IMR-90 (cell line): Measurements from ENCODE around the gene RPS19BP1. TPM values are rescaled to one million over a fixed set of nuclear protein-coding genes. Genes with fewer than 3 reads are reported as not detected.

ENCODE experiments used
- ATAC-seq: fragments of 200-7000 bp; cut with Tn5 transposase; 2 replicates; pipeline ENCODE4 v1.9.1; 2020; ENCODE audit warnings: low read depth, mild to moderate bottlenecking, moderate library complexity
- BruUV-seq: library from RNA; stranded (reverse); fragments of 400-500 nt; replicated peaks from 2 replicates; lab custom pipeline; 2021; lab: Mats Ljungman, UMichigan
- CTCF ChIA-PET: fragments of 300-600 bp; formaldehyde crosslinking; extraction: SDS; loops from one replicate; lab custom pipeline; 2021; ENCODE audit warnings: antibody characterized with exemption; lab: Yijun Ruan, JAX
- POLR2A ChIA-PET: fragments of 300-600 bp; sonication (Branson Sonifier 250); formaldehyde crosslinking; loops from one replicate; lab custom pipeline; 2022; ENCODE audit warnings: antibody characterized with exemption; ENCODE audit not compliant: unreplicated experiment; lab: Charles Lee
- DNase-seq: peaks from one replicate; pipeline ENCODE4 v3.0.0; 2013
- H2AFZ ChIP-seq: replicated peaks from 2 replicates; pipeline ENCODE3; 2013; ENCODE audit warnings: low read length, mild to moderate bottlenecking; ENCODE audit not compliant: poor library complexity
- H2AK5ac ChIP-seq: 2 replicates; pipeline ENCODE4 v1.6.1; 2013; ENCODE audit warnings: low read depth, low read length, inconsistent platforms
- H2AK9ac ChIP-seq: replicated peaks from 2 replicates; pipeline ENCODE3; 2013; ENCODE audit warnings: mild to moderate bottlenecking, low read depth, low read length, moderate library complexity; ENCODE audit not compliant: poor library complexity
- H2BK120ac ChIP-seq: 2 replicates; pipeline ENCODE4 v1.6.1; 2013; ENCODE audit warnings: low read depth, low read length, inconsistent platforms
- H2BK15ac ChIP-seq: 3 replicates; pipeline ENCODE4 v1.6.1; 2013; ENCODE audit warnings: low read depth, low read length, inconsistent platforms
- H2BK20ac ChIP-seq: 2 replicates; pipeline ENCODE4 v1.6.1; 2013; ENCODE audit warnings: low read depth, mild to moderate bottlenecking, inconsistent platforms, low read length, moderate library complexity
- H2BK5ac ChIP-seq: 2 replicates; pipeline ENCODE4 v1.6.1; 2013; ENCODE audit warnings: mild to moderate bottlenecking, low read depth, low read length, inconsistent platforms; ENCODE audit not compliant: poor library complexity, severe bottlenecking
- H3K14ac ChIP-seq: replicated peaks from 2 replicates; pipeline ENCODE4 v1.6.1; 2013; ENCODE audit warnings: low read depth, low read length, inconsistent platforms
- H3K18ac ChIP-seq: 2 replicates; pipeline ENCODE4 v1.6.1; 2013; ENCODE audit warnings: low read depth, low read length, control low read depth
- H3K23ac ChIP-seq: 2 replicates; pipeline ENCODE4 v1.6.1; 2013; ENCODE audit warnings: low read depth, low read length, inconsistent platforms
- H3K27ac ChIP-seq: 2 replicates; pipeline ENCODE4 v1.5.1; 2013; ENCODE audit warnings: mild to moderate bottlenecking, control low read depth, low read length; ENCODE audit not compliant: insufficient read depth
- H3K27me3 ChIP-seq: 2 replicates; pipeline ENCODE4 v1.6.1; 2013; ENCODE audit warnings: low read length; ENCODE audit not compliant: control insufficient read depth, insufficient read depth
- H3K36me3 ChIP-seq: 2 replicates; pipeline ENCODE4 v1.6.1; 2013; ENCODE audit warnings: low read length, mixed read lengths; ENCODE audit not compliant: control insufficient read depth, insufficient read depth
- H3K4ac ChIP-seq: 2 replicates; pipeline ENCODE4 v1.6.1; 2013; ENCODE audit warnings: low read depth, low read length, inconsistent platforms
- H3K4me1 ChIP-seq: 2 replicates; pipeline ENCODE4 v1.6.1; 2013; ENCODE audit warnings: low read length, mixed read lengths; ENCODE audit not compliant: control insufficient read depth, insufficient read depth
- H3K4me2 ChIP-seq: 2 replicates; pipeline ENCODE4 v1.6.1; 2013; ENCODE audit warnings: low read depth, mild to moderate bottlenecking, control low read depth, low read length, moderate library complexity
- H3K4me3 ChIP-seq: 2 replicates; pipeline ENCODE4 v1.5.1; 2013; ENCODE audit warnings: low read depth, mild to moderate bottlenecking, control low read depth, low read length, moderate library complexity; ENCODE audit not compliant: insufficient read depth
- H3K56ac ChIP-seq: 2 replicates; pipeline ENCODE4 v1.6.1; 2013; ENCODE audit warnings: low read length, inconsistent platforms; ENCODE audit not compliant: insufficient read depth; ENCODE audit errors: extremely low read depth
- H3K79me1 ChIP-seq, 2 experiments: 2 replicates each; pipeline ENCODE4 v1.6.1; 2013; ENCODE audit warnings: low read length in 2 of 2, inconsistent platforms in 1 of 2, low read depth in 1 of 2
- H3K9ac ChIP-seq: 2 replicates; pipeline ENCODE4 v1.6.1; 2013; ENCODE audit warnings: low read depth, low read length, control low read depth
- H3K9me1 ChIP-seq: 2 replicates; pipeline ENCODE4 v1.6.1; 2013; ENCODE audit warnings: low read length, inconsistent platforms; ENCODE audit not compliant: insufficient read depth
- H3K9me3 ChIP-seq: 2 replicates; pipeline ENCODE4 v1.6.1; 2013; ENCODE audit warnings: low read length; ENCODE audit not compliant: control insufficient read depth, insufficient read depth
- H4K20me1 ChIP-seq: 2 replicates; pipeline ENCODE4 v1.6.1; 2013; ENCODE audit warnings: low read length, inconsistent platforms; ENCODE audit not compliant: insufficient read depth
- H4K5ac ChIP-seq: 2 replicates; pipeline ENCODE4 v1.6.1; 2013; ENCODE audit warnings: mild to moderate bottlenecking, low read depth, low read length, control low read depth
- H4K8ac ChIP-seq, 2 experiments: 2 replicates each; pipeline ENCODE4 v1.6.1; 2013; ENCODE audit warnings: low read depth in 2 of 2, low read length in 2 of 2, control low read depth in 1 of 2, inconsistent platforms in 1 of 2
- H4K91ac ChIP-seq: 2 replicates; pipeline ENCODE4 v1.6.1; 2013; ENCODE audit warnings: low read depth, low read length, inconsistent platforms; ENCODE audit not compliant: insufficient read depth
- CTCF ChIP-seq: conservative IDR thresholded peaks from 2 replicates; pipeline ENCODE4 v1.5.1; 2012; ENCODE audit warnings: mild to moderate bottlenecking, low read depth, low read length, improper control_type of control experiment
- ELK1 ChIP-seq: fragments of 150-350 bp; IDR thresholded peaks from 2 replicates; pipeline ENCODE4 v1.6.1; 2016; ENCODE audit warnings: low read depth, mild to moderate bottlenecking, low read length, moderate library complexity, borderline replicate concordance
- RAD21 ChIP-seq: IDR thresholded peaks from 2 replicates; pipeline ENCODE4 v1.6.1; 2012; ENCODE audit warnings: low read length, improper control_type of control experiment
- SMC3 ChIP-seq: fragments of 150-350 bp; IDR thresholded peaks from 2 replicates; pipeline ENCODE4 v1.6.1; 2016; ENCODE audit warnings: low read depth, mild to moderate bottlenecking, antibody characterized with exemption, low read length, moderate library complexity
- USF2 ChIP-seq: fragments of 150-350 bp; IDR thresholded peaks from 2 replicates; pipeline ENCODE4 v1.6.1; 2017; ENCODE audit warnings: mild to moderate bottlenecking, antibody characterized with exemption, low read length, low read depth
- WGBS, 2 experiments: methylation state at CpG; one replicate each; pipeline versions ENCODE4 v1.1.5 to v1.1.7; 2013; ENCODE audit warnings: missing lambda C conversion rate in 2 of 2; ENCODE audit not compliant: insufficient read length in 1 of 2; ENCODE audit errors: extremely low coverage in 2 of 2; 5-methylcytosine and 5-hydroxymethylcytosine counted together
- dilution Hi-C: fragments of 300-500 bp; cut with HindIII; formaldehyde crosslinking; loops from one replicate; pipeline ENCODE4 v1.14.3; 2018; ENCODE audit warnings: low sequenced_read_pairs; ENCODE audit not compliant: unreplicated experiment
- in situ Hi-C: fragments of 300-500 bp; cut with MboI; formaldehyde crosslinking; loops from 3 replicates; pipeline ENCODE4 v1.14.3; 2019; ENCODE audit warnings: low sequenced_read_pairs, inconsistent platforms, mixed read lengths
- intact Hi-C: fragments of 100-400 bp; cut with micrococcal nuclease; formaldehyde crosslinking; loops from 2 replicates; pipeline ENCODE4 v1.10.0; 2022
- polyA plus RNA-seq, 3 experiments: library from polyadenylated mRNA; depleted of rRNA; stranded (reverse); fragments of >200 nt; gene quantifications; 2 replicates each; pipeline ENCODE4 v1.2.3, GENCODE V29; 2012; ENCODE audit warnings: low replicate concordance in 1 of 3
- total RNA-seq: library from RNA; depleted of rRNA; stranded (reverse); fragments of >200 nt; gene quantifications from 2 replicates; pipeline ENCODE4 v1.2.3, GENCODE V29; 2012

Gene RPS19BP1
- total and polyA plus RNA-seq, 2 of the 4 experiments (the other 2 are of a cell fraction), result 33.0 to 95.4 TPM

GRCh38 chr22:39543095-39543494 lies 10.5 kb upstream of the RPS19BP1 start:
- Histone ChIP-seq H3K18ac (no peak overlapping the region), H3K23ac (no peak overlapping the region), H2BK5ac (no peak overlapping the region), H2AK9ac (no peak overlapping the region), H4K8ac (no peak overlapping the region), H3K4ac (no peak overlapping the region), H3K9me1 (peaks cover 12% of the 10 kb centered on the region; the same call in 1 of the 2 replicates), H2BK20ac (no peak overlapping the region), H3K36me3 (no peaks in the 10 kb centered on the region), H3K9ac (no peak overlapping the region), H3K27ac (no peak overlapping the region), H4K20me1 (peaks cover 15% of the 10 kb centered on the region), H4K91ac (no peak overlapping the region), H3K14ac (no peak overlapping the region), H2AK5ac (no peak overlapping the region), H3K9me3 (no peaks in the 10 kb centered on the region), H3K4me3 (no peak overlapping the region), H3K4me1 (peaks cover 3% of the 10 kb centered on the region; the same call in 1 of the 2 replicates), H4K5ac (no peak overlapping the region), H2AFZ (no peak overlapping the region), H3K4me2 (no peak overlapping the region), H3K79me1 (no peaks in the 10 kb centered on the region), H2BK120ac (no peak overlapping the region), H3K27me3 (peaks cover 25% of the 10 kb centered on the region), H2BK15ac (no peak overlapping the region), H3K56ac (no peak overlapping the region)
- dilution Hi-C loops (no loop called here), intact Hi-C loops (no loop called here), in situ Hi-C loops (no loop called here)
- TF ChIP-seq ELK1, result no peak
- peak; percentile 55 for TF ChIP-seq CTCF
- TF ChIP-seq RAD21, result peak; percentile 49
- TF ChIP-seq SMC3, result peak; percentile 59
- TF ChIP-seq USF2, result peak; percentile 17; the same call in 1 of the 2 replicates
- ChIA-PET CTCF (interaction anchor here (0.7 to 1.5 kb wide), 4 partner anchors 8 to 494 kb away, joined by 3 to 7 read pairs (median 3); no protein-coding TSS in a partner anchor), POLR2A (no interaction called here)
- BruUV-seq, result no TSS peak
- WGBS, 2 experiments, result no CpG with 5 or more reads among the region's 11 CpGs
- peak; percentile 42; the same call in 1 of the 2 replicates for ATAC-seq
- peak; percentile 32 for DNase-seq
